GM12878 (cell line): ENCODE measurements around the gene OR5K1. TPM values are rescaled to one million over a fixed set of nuclear protein-coding genes. Genes with fewer than 3 reads are reported as not detected.
A peak's percentile ranks its signal among the peaks of the same experiment; 100 is the strongest.

Experiments
- ATAC-seq: fragments of 200-7000 bp; cut with Tn5 transposase; 3 replicates; pipeline ENCODE4 v1.9.1; 2020; ENCODE audit warnings: mild to moderate bottlenecking, moderate library complexity
- BruUV-seq: library from RNA; stranded (reverse); fragments of 400-500 nt; replicated peaks from 2 replicates; lab custom pipeline; 2021; lab: Mats Ljungman, UMichigan
- CTCF ChIA-PET: fragments of 300-600 bp; sonication (Branson Sonifier 250); formaldehyde crosslinking; extraction: SDS; loops from one replicate; lab custom pipeline; 2021; ENCODE audit warnings: inconsistent platforms; lab: Yijun Ruan, JAX
- POLR2A ChIA-PET: fragments of 350-600 bp; formaldehyde crosslinking; extraction: SDS; loops from one replicate; lab custom pipeline; 2021; ENCODE audit warnings: inconsistent platforms; lab: Charles Lee
- RAD21 ChIA-PET: fragments of 300-600 bp; sonication (Branson Sonifier 250); formaldehyde crosslinking; loops from one replicate; lab custom pipeline; 2023; ENCODE audit warnings: antibody characterized with exemption; ENCODE audit not compliant: unreplicated experiment; lab: Charles Lee
- SMC1A ChIA-PET: fragments of 300-600 bp; sonication (Branson Sonifier 250); formaldehyde crosslinking; loops from one replicate; lab custom pipeline; 2023; ENCODE audit not compliant: unreplicated experiment, uncharacterized antibody; lab: Charles Lee
- DNase-seq: peaks from one replicate; pipeline ENCODE4 v3.0.0-alpha.2; 2011; ENCODE audit warnings: low read depth, low spot score
- FAIRE-seq: peaks from 3 replicates; lab custom pipeline; 2011; peaks lifted over from hg19 to GRCh38; lab: Jason Lieb, UNC
- H2AFZ ChIP-seq: 2 replicates; pipeline ENCODE4 v1.6.0; 2011; ENCODE audit warnings: low read depth, low read length, control low read depth; ENCODE audit not compliant: control insufficient read depth
- H3K27ac ChIP-seq: 2 replicates; pipeline ENCODE4 v1.5.1; 2011; ENCODE audit warnings: control low read depth; ENCODE audit not compliant: control insufficient read depth, insufficient read depth
- H3K27me3 ChIP-seq, 2 experiments: replicated peaks in 1 of 2; 2 replicates each; pipeline versions ENCODE4 v1.6.0 to v1.6.1; 2011; ENCODE audit warnings: low read length in 1 of 2; ENCODE audit not compliant: control insufficient read depth in 2 of 2, insufficient read depth in 2 of 2
- H3K36me3 ChIP-seq, 2 experiments: 2 replicates each; pipeline ENCODE4 v1.5.1; 2011; ENCODE audit warnings: low read length in 1 of 2; ENCODE audit not compliant: control insufficient read depth in 2 of 2, insufficient read depth in 2 of 2
- H3K4me1 ChIP-seq: 2 replicates; pipeline ENCODE4 v1.6.1; 2011; ENCODE audit warnings: mild to moderate bottlenecking, low read length, moderate library complexity, mixed read lengths; ENCODE audit not compliant: control insufficient read depth, insufficient read depth
- H3K4me2 ChIP-seq: 2 replicates; pipeline ENCODE4 v1.6.0; 2011; ENCODE audit warnings: control low read depth; ENCODE audit not compliant: control insufficient read depth, insufficient read depth
- H3K4me3 ChIP-seq: fragments of 200-600 bp; sonication (generic); 2 replicates; pipeline ENCODE4 v1.5.1; 2016
- H3K79me2 ChIP-seq: 2 replicates; pipeline ENCODE4 v1.6.0; 2011; ENCODE audit warnings: low read length; ENCODE audit not compliant: control insufficient read depth, insufficient read depth
- H3K9ac ChIP-seq: 2 replicates; pipeline ENCODE4 v1.8.0; 2011; ENCODE audit warnings: low read length, control low read depth, mixed read lengths; ENCODE audit not compliant: control insufficient read depth, insufficient read depth
- H3K9me3 ChIP-seq: replicated peaks from 3 replicates; pipeline ENCODE4 v1.5.1; 2011; ENCODE audit warnings: mild to moderate bottlenecking, low read length; ENCODE audit not compliant: control insufficient read depth, insufficient read depth
- H4K20me1 ChIP-seq: 2 replicates; pipeline ENCODE4 v1.6.0; 2011; ENCODE audit not compliant: control insufficient read depth, insufficient read depth
- ATF3 ChIP-seq: IDR thresholded peaks from 2 replicates; pipeline ENCODE4 v1.6.1; 2011; ENCODE audit warnings: low read depth, mild to moderate bottlenecking, low read length, moderate library complexity, borderline replicate concordance; ENCODE audit errors: extremely low read depth
- CREM ChIP-seq: IDR thresholded peaks from 2 replicates; pipeline ENCODE4 v1.6.1; 2014; ENCODE audit warnings: antibody characterized with exemption, low read depth
- KLF5 ChIP-seq: fragments of 450-650 bp; IDR thresholded peaks from 2 replicates; pipeline ENCODE4 v1.6.1; 2014; ENCODE audit warnings: mild to moderate bottlenecking; ENCODE audit not compliant: partially characterized antibody
- NRF1 ChIP-seq: conservative IDR thresholded peaks from 2 replicates; pipeline ENCODE4 v1.6.1; 2011; ENCODE audit warnings: mild to moderate bottlenecking, low read depth, low read length, improper control_type of control experiment
- RAD21 ChIP-seq: IDR thresholded peaks from 2 replicates; pipeline ENCODE4 v1.6.1; 2011; ENCODE audit warnings: mild to moderate bottlenecking, low read depth, low read length, moderate library complexity; ENCODE audit not compliant: insufficient read depth
- RUNX3 ChIP-seq: IDR thresholded peaks from 2 replicates; pipeline ENCODE4 v1.6.1; 2012; ENCODE audit warnings: low read length, inconsistent platforms
- WGBS: methylation state at CpG from one replicate; pipeline ENCODE4 v1.1.6; 2016; ENCODE audit warnings: low lambda C conversion rate; ENCODE audit not compliant: insufficient replicate concordance, insufficient coverage; ENCODE audit errors: missing lambda C conversion rate; 5-methylcytosine and 5-hydroxymethylcytosine counted together
- in situ Hi-C: fragments of 300-500 bp; cut with MboI; formaldehyde crosslinking; loops from 9 replicates; pipeline ENCODE4 v1.14.3; 2018; ENCODE audit warnings: mixed read lengths
- intact Hi-C: fragments of 100-400 bp; cut with micrococcal nuclease; formaldehyde crosslinking; loops from one replicate; pipeline ENCODE4 v1.14.2; 2022; ENCODE audit not compliant: unreplicated experiment
- polyA plus RNA-seq, 11 experiments: library from polyadenylated mRNA; depleted of rRNA in 4 of 11; unstranded in 6 of 11; stranded (reverse) in 5 of 11; fragments of >200 nt; fragmentation: Nextera tagmentation in 4 of 11; fragmentation: Illumina TruSeq in 1 of 11; extraction: Ambion mirVana in 4 of 11; extraction: Trizol in 1 of 11; gene quantifications; 1 replicate in 1 of 11; 2 replicates in 10 of 11; pipeline versions ENCODE4 v1.2.1 to v1.2.3, GENCODE V29; 2011 to 2016; ENCODE audit warnings: inconsistent platforms in 2 of 11, missing spikeins in 2 of 11, low read depth in 1 of 11
- total RNA-seq, 4 experiments: library from RNA; depleted of rRNA in 3 of 4; stranded (reverse); fragments of >200 nt in 3 of 4; fragmentation: Illumina TruSeq in 1 of 4; extraction: Trizol in 1 of 4; gene quantifications; 2 replicates each; pipeline versions ENCODE4 v1.2.1 to v1.2.3, GENCODE V29; 2013 to 2021
- TF ChIP-seq, protein P1 (sequence below): IDR thresholded peaks from 2 replicates; pipeline ENCODE4 v1.6.1; 2012; ENCODE audit warnings: low read depth, low read length, improper control_type of control experiment

Gene OR5K1
- total and polyA plus RNA-seq, 10 of the 15 experiments (the other 5 are each of a cell fraction or from before 2014, with no cell fraction given), result 0.50 TPM; not detected in 9

GRCh38 chr3:98454929-98455328 is 8.1 kb upstream of the OR5K1 start (continued):
- TF ChIP-seq ATF3, result no peak

DNA sequence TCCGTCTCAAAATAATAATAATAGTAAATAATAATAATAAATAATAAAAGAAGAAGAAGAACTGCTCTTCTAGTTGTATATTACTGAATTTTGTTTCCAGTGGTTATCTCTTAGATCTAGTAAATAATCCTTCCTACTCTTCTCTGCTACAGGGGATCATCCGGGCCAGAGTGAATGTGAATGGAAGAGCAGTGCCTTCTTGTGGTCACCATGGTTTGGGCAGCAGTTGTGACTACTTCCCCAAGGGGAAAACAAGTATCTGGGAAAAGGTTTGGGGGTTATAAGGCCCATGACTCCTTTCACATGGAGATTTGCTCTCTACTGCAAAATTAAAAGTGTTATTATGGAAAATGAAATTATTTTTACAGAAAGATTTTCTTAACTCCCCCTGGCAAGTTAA is 5.5 kb upstream of the OR5K1 start:
- no peaks in the 10 kb centered on the region for H3K27me3 ChIP-seq
- no peaks in the 10 kb centered on the region; the same call in 2 of the 3 replicates for H3K9me3 ChIP-seq
- intact Hi-C loops (no loop called here), in situ Hi-C loops (no loop called here)
- FAIRE-seq (no peak), ATAC-seq (no peak), DNase-seq (no peak)
- H3K4me1 ChIP-seq, result no peaks in the 10 kb centered on the region
- ChIA-PET SMC1A (interaction anchor here (1.1 kb wide), 1 partner anchor 115 kb away, joined by 3 read pairs; no protein-coding TSS in a partner anchor), CTCF (no interaction called here), POLR2A (no interaction called here), RAD21 (no interaction called here)
- H2AFZ ChIP-seq, result no peak overlapping the region
- H4K20me1 ChIP-seq, result no peaks in the 10 kb centered on the region
- no peak overlapping the region for H3K9ac ChIP-seq
- no peaks in the 10 kb centered on the region for H3K36me3 ChIP-seq
- no peak overlapping the region for H3K4me3 ChIP-seq
- H3K4me2 ChIP-seq, result no peak overlapping the region
- BruUV-seq, result no TSS peak
- TF ChIP-seq, protein P1, sequence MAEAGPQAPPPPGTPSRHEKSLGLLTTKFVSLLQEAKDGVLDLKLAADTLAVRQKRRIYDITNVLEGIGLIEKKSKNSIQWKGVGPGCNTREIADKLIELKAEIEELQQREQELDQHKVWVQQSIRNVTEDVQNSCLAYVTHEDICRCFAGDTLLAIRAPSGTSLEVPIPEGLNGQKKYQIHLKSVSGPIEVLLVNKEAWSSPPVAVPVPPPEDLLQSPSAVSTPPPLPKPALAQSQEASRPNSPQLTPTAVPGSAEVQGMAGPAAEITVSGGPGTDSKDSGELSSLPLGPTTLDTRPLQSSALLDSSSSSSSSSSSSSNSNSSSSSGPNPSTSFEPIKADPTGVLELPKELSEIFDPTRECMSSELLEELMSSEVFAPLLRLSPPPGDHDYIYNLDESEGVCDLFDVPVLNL, result no peak
- TF ChIP-seq RUNX3, result no peak
- no peak for TF ChIP-seq KLF5
- no peak for TF ChIP-seq CREM
- TF ChIP-seq RAD21, result 0 out of 2 replicates have a peak, but pooled peaks have one; percentile 7
- no peak for TF ChIP-seq NRF1
- TF ChIP-seq, all 136 proteins: peak for 1
- no peak overlapping the region for H3K27ac ChIP-seq
- H3K79me2 ChIP-seq, result no peaks in the 10 kb centered on the region
- WGBS, result 100% methylated on average over 2 of the region's 2 CpGs
